ENCODE results near the gene GPR62.
"Not testable (repeated sequence)": the region's sequence is repeated elsewhere in the genome, so short reads cannot be mapped to it uniquely, and the experiment has no call there.

Gene GPR62

GRCh38 chr3:51992017-51992682, 37.0 kb downstream of the GPR62 start:
- no peak for DNase-seq (ENCODE audit: low spot score)

- not testable (repeated sequence) for DNase-seq (ENCODE audit: low spot score)
Observed at GRCh38 chr3:51993657-51994056, 38.5 kb downstream of the GPR62 start.

DNA sequence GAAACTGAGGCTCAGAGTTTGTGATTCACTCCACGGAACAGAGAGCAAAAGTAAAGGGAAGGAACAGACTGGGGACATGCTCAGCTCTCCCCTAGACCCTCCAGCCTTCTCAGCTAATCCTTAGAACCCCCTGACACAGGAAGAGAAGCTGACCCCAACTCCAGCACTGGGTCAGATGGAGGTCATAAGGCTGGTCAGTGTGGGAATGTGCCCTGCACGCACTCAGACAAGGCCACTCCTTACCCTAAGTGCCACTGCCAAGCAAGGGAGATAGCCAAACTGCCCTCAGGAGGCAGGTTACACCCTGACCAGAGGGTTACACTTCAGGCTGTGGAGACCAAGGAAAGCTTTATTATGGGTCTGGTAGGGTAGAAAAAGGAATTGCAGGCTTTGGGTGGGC, 39.3 kb downstream of the GPR62 start:
- no peak for DNase-seq (ENCODE audit: low spot score)

- DNase-seq (ENCODE audit: low spot score): peak; percentile 95
Observed at GRCh38 chr3:51995346-51996163, 40.4 kb downstream of the GPR62 start, which contains the start of gene RPL29. Gene RPL29, minus strand, starts transcription at chr3:51995895. Its CDS starts 434 bp downstream, at chr3:51995461.

GRCh38 chr3:51997172-51997571, 42.0 kb downstream of the GPR62 start:
- no peak for DNase-seq (ENCODE audit: low spot score)

GRCh38 chr3:51997935-51998596, 42.9 kb downstream of the GPR62 start:
- peak; percentile 73 for DNase-seq (ENCODE audit: low spot score)

GRCh38 chr3:51998774-51999173, 43.6 kb downstream of the GPR62 start:
- no peak for DNase-seq (ENCODE audit: low spot score)

- no peak for DNase-seq (ENCODE audit: low spot score)
Observed at GRCh38 chr3:51999846-52000245, 44.7 kb downstream of the GPR62 start.

GRCh38 chr3:52001443-52001974, 46.3 kb downstream of the GPR62 start:
- peak; percentile 72 for DNase-seq (ENCODE audit: low spot score)

DNA sequence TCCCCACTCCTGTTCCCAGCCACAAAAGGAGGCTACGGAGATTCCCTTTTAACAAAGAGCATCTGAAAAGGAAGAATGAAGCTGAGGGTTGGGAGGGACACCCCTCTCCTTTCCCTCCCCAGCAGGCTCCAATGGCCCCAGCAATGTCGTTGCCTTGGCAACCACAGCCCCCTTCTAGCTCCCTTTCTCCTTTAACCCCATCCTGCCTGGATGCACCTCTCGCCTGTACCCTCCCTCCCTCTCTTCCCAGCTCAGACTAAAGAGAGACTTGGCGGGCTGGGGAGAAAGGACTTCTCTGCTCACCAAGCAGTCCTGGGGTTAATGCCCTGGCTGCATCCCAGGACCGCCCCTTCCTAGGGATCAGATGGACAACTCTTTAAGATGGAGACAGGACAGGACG, 47.6 kb downstream of the GPR62 start:
- DNase-seq (ENCODE audit: low spot score): no peak

DNA sequence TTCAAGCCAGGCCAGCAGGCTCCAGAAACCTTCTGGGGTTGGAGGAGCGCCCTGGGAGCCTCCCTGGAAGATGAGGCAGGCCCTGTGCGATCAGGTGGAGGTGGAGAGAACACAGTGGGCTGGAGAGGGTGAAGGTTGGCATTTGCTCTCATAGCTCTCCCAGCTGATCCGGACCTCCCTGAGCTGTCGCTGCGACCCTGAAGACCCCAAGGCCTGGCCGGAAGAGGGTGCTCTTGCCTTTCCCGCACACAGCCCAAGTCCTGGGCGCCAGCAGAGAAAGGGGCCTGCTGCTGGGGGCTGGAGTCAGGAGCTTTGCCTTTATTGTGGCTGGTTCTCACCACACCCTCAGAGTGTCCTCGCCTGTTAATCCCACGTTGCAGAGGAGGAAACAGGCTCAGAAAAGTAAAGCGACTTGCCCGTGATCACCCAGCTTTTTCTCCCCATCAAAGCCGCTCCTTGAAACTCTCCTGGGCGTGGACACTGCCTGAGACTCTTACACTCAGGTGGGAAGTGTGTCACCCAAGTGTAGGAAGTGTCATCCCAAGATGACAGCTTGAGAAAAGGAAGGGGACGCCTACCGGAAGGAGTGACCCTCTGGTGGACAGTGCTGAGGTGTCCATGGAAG, 49.1 kb downstream of the GPR62 start:
- DNase-seq (ENCODE audit: low spot score): no peak

GRCh38 chr3:52004906-52005395, 49.8 kb downstream of the GPR62 start:
- DNase-seq (ENCODE audit: low spot score): no peak

DNA sequence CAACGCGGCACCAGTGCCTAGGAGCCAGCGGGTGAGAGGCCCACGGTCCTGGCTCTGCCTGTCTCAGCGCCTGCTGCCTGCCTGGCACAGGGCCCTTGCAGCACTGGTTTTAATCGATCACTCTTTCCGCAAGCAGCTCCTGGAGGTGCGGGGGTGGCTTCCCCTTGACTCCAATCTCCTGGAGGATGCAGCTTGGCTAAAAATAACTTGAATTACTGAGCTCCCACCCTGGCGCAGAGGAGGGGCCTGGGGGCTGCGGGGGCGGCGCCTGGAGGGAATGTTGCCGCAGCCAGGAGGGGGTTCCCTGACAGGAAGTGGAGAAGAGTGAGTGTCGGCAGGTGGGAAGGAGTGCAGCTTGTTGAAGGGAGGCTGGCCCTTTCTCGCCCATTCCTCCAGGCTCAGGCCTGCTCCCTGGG, 50.4 kb downstream of the GPR62 start:
- DNase-seq (ENCODE audit: low spot score): no peak

DNA sequence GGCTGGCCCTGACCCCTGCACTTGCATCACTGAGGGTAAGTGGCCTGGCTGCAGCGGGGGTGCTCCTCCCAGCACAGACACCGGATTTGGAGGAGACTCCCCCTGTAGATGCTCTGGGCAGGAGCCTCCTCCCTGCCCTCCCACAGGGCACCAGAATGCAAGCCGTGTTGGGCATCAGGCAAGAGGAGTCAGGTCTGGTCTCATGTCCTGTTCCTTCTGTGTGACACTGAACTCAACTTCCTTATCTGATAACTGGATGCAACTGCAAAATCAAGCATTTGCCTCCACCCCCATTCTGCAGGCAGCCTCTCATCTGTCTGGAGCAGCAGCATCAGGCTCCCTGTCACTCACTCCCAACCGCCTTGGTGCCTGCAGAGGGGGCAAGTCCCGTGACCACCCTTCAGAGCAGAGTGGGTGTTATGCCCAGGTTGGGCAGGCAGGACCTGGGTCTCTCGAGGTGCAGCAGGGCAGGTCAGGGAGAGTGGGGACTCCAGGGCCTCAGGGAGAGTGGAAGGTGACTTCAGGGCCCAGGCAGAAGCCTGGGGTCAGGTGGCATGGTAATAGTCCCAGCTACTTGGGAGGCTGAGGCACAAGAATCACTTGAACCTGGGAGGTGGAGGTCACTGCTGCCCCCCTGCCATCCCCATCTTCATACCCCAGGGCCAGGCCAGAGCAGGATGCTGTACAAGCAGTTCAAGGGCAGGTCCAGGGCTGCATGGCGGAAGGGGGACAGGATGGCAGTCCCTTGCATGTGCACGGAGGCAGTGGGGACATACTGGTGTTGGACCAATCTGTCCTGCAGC, 51.0 kb downstream of the GPR62 start:
- DNase-seq (ENCODE audit: low spot score): no peak

- no peak for DNase-seq (ENCODE audit: low spot score)
Observed at GRCh38 chr3:52006820-52007133, 51.6 kb downstream of the GPR62 start.
